ENCODE results near the gene SLBP.

DNA sequence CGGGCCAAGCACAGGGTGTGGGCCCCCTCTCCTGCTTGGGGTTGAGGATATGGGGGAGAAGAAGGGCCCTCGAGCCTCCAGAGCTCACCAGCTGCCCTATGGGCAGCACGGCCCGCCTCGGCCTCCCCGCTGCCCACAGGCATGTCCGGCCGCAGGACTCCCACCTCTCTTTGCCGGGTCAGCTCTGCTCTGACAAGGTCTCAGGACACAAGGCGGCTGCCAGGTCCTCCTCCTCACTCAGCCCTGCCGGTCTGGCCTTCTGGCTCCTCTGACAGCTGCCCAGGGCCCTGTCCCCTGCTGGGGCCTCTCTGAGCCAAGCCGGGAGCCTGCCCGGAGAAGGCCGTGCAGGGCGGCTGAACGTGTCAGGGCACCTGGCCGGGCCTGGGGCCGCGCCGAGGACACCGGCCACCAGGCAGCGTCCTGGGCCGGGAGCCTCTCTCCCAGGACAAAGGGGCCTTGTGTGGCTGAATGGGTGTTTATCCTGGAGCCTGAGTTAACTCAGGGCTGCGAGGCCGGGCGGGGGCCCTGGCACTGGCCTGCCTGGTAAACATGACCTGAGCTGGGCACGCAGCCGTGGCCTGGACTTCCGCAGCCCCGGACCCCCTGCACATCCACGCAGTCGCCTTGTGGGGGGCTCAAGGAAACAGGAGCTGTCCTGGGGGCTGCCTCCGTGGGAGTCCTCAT, 34.9 kb upstream of the SLBP start:
- TF ChIP-seq, protein P1, sequence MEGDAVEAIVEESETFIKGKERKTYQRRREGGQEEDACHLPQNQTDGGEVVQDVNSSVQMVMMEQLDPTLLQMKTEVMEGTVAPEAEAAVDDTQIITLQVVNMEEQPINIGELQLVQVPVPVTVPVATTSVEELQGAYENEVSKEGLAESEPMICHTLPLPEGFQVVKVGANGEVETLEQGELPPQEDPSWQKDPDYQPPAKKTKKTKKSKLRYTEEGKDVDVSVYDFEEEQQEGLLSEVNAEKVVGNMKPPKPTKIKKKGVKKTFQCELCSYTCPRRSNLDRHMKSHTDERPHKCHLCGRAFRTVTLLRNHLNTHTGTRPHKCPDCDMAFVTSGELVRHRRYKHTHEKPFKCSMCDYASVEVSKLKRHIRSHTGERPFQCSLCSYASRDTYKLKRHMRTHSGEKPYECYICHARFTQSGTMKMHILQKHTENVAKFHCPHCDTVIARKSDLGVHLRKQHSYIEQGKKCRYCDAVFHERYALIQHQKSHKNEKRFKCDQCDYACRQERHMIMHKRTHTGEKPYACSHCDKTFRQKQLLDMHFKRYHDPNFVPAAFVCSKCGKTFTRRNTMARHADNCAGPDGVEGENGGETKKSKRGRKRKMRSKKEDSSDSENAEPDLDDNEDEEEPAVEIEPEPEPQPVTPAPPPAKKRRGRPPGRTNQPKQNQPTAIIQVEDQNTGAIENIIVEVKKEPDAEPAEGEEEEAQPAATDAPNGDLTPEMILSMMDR (conservative IDR thresholded peaks at IDR 0.05; ENCODE audit: low read depth, low read length): no peak
- no peak for TF ChIP-seq EZH2 (IDR thresholded peaks at IDR 0.05; ENCODE audit: low read length, unreplicated experiment)
- TF ChIP-seq EZH2phosphoT487 (IDR thresholded peaks at IDR 0.05; ENCODE audit: borderline replicate concordance, low read length): no peak
